ENCODE results near the gene CDKN2AIPNL.

Gene CDKN2AIPNL

DNA sequence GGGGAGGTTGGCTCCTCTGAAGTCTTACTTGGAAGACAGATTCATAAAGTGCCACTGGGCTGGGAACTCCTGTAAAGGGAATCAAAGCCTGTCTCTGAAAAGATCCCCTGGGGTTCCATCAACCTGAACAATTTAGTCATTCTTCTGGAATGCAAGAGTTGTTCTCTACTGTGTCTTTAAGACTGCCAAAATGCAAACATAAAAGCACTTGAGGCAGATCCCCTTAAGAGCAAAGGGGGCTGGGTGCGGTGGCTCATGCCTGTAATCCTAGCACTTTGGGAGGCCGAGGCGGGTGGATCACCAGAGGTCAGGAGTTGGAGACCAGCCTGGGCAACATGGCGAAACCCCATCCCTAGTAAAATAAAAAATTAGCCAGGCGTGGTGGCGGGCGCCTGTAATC lies 16.7 kb downstream of the CDKN2AIPNL start:
- no peak overlapping the region for H3K9ac ChIP-seq (ENCODE audit: low read length)
- no CpG with 5 or more reads among the region's 7 CpGs for WGBS (ENCODE audit: extremely low coverage, insufficient coverage, insufficient read length)
- H3K9me3 ChIP-seq (ENCODE audit: insufficient read depth, low read depth, low read length) = no peaks in the 10 kb centered on the region
- no peak overlapping the region for H2AK5ac ChIP-seq (ENCODE audit: low read length)
- no peak overlapping the region for H3K18ac ChIP-seq (ENCODE audit: low read length)
- H3K36me3 ChIP-seq (ENCODE audit: control insufficient read depth in 1 of 2, insufficient read depth in 2 of 2, low read length in 2 of 2) = peaks cover 18 to 30% of the 10 kb centered on the region in 2 experiments
- H3K27ac ChIP-seq (ENCODE audit: low read depth, low read length) = no peak overlapping the region
- H3K23ac ChIP-seq (ENCODE audit: low read length) = no peak overlapping the region
- H2BK120ac ChIP-seq (ENCODE audit: insufficient read depth, low read length, poor library complexity) = no peak overlapping the region
- no peak overlapping the region for H2BK12ac ChIP-seq (ENCODE audit: low read length)
- H3K27me3 ChIP-seq (ENCODE audit: insufficient read depth, low read length) = no peaks in the 10 kb centered on the region
- H3K79me2 ChIP-seq (ENCODE audit: control insufficient read depth, insufficient read depth, low read length, poor library complexity) = no peaks in the 10 kb centered on the region
- DNase-seq = no peak
- H3K79me1 ChIP-seq (ENCODE audit: low read length) = no peaks in the 10 kb centered on the region
- H3K4ac ChIP-seq (ENCODE audit: low read depth, low read length) = no peak overlapping the region
- H3K4me2 ChIP-seq (ENCODE audit: low read length) = no peak overlapping the region
- no peaks in the 10 kb centered on the region for H3K4me1 ChIP-seq (ENCODE audit: control insufficient read depth in 1 of 2, insufficient read depth in 2 of 2, low read length in 2 of 2)
- no peak overlapping the region for H2AFZ ChIP-seq (ENCODE audit: insufficient read depth, low read length, poor library complexity)
- H2BK5ac ChIP-seq (ENCODE audit: low read depth, low read length, poor library complexity) = no peak overlapping the region
- no peak overlapping the region for H3K14ac ChIP-seq (ENCODE audit: low read length)
- no peak overlapping the region for H4K91ac ChIP-seq (ENCODE audit: low read depth, low read length)
- no peak overlapping the region for H4K8ac ChIP-seq (ENCODE audit: low read depth, low read length)
- no peak overlapping the region for H4K12ac ChIP-seq (ENCODE audit: low read depth, low read length)
- no peak overlapping the region for H3K4me3 ChIP-seq (ENCODE audit: low read depth, low read length)

- H3K79me1 ChIP-seq (ENCODE audit: low read length) = no peaks in the 10 kb centered on the region
- H2BK120ac ChIP-seq (ENCODE audit: insufficient read depth, low read length, poor library complexity) = no peak overlapping the region
- H2AK5ac ChIP-seq (ENCODE audit: low read length) = no peak overlapping the region
- H4K12ac ChIP-seq (ENCODE audit: low read depth, low read length) = no peak overlapping the region
- H3K14ac ChIP-seq (ENCODE audit: low read length) = no peak overlapping the region
- no peaks in the 10 kb centered on the region for H3K79me2 ChIP-seq (ENCODE audit: control insufficient read depth, insufficient read depth, low read length, poor library complexity)
- no peak overlapping the region for H3K4me3 ChIP-seq (ENCODE audit: low read depth, low read length)
- H3K27me3 ChIP-seq (ENCODE audit: insufficient read depth, low read length) = no peaks in the 10 kb centered on the region
- no peak overlapping the region for H2BK12ac ChIP-seq (ENCODE audit: low read length)
- WGBS (ENCODE audit: extremely low coverage, insufficient coverage, insufficient read length) = no CpG with 5 or more reads among the region's 2 CpGs
- H3K18ac ChIP-seq (ENCODE audit: low read length) = no peak overlapping the region
- H3K4me1 ChIP-seq (ENCODE audit: control insufficient read depth in 1 of 2, insufficient read depth in 2 of 2, low read length in 2 of 2) = no peaks in the 10 kb centered on the region
- peaks cover 31 to 41% of the 10 kb centered on the region in 2 experiments for H3K36me3 ChIP-seq (ENCODE audit: control insufficient read depth in 1 of 2, insufficient read depth in 2 of 2, low read length in 2 of 2)
- H2AFZ ChIP-seq (ENCODE audit: insufficient read depth, low read length, poor library complexity) = no peak overlapping the region
- H3K27ac ChIP-seq (ENCODE audit: low read depth, low read length) = no peak overlapping the region
- no peak for DNase-seq
- no peak overlapping the region for H2BK5ac ChIP-seq (ENCODE audit: low read depth, low read length, poor library complexity)
- no peak overlapping the region for H3K4ac ChIP-seq (ENCODE audit: low read depth, low read length)
- H3K4me2 ChIP-seq (ENCODE audit: low read length) = no peak overlapping the region
- H4K8ac ChIP-seq (ENCODE audit: low read depth, low read length) = no peak overlapping the region
- H3K23ac ChIP-seq (ENCODE audit: low read length) = no peak overlapping the region
- no peak overlapping the region for H4K91ac ChIP-seq (ENCODE audit: low read depth, low read length)
- no peak overlapping the region for H3K9ac ChIP-seq (ENCODE audit: low read length)
- no peaks in the 10 kb centered on the region for H3K9me3 ChIP-seq (ENCODE audit: insufficient read depth, low read depth, low read length)
These were observed 19.4 kb downstream of the CDKN2AIPNL start for GRCh38 chr5:134392301-134392700.

DNA sequence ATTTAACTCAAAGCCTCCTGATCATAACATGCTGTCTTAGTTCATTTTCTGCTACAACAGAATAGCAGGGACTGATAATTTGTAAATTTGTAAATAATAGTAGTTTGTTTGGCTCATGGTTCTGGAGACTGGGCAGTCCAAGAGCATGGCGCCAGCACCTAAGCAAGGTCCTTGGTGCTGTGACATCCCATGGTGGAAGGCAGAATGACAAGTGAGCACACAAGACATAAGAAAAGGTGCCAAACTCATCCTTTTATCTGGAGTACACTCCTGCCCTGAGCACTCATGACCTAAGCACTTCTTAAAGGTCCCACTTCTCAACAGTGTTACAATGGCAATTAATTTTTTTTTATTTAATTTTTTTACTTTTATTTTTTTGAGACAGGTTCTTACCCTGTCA lies 24.2 kb downstream of the CDKN2AIPNL start:
- Histone ChIP-seq H2AK5ac (ENCODE audit: low read length) (no peak overlapping the region), H2BK12ac (ENCODE audit: low read length) (no peak overlapping the region), H3K36me3 (ENCODE audit: control insufficient read depth in 1 of 2, insufficient read depth in 2 of 2, low read length in 2 of 2) (peaks cover 27 to 38% of the 10 kb centered on the region in 2 experiments), H3K4me1 (ENCODE audit: control insufficient read depth in 1 of 2, insufficient read depth in 2 of 2, low read length in 2 of 2) (no peaks in the 10 kb centered on the region), H3K79me1 (ENCODE audit: low read length) (no peaks in the 10 kb centered on the region), H3K9ac (ENCODE audit: low read length) (no peak overlapping the region), H4K8ac (ENCODE audit: low read depth, low read length) (no peak overlapping the region), H3K18ac (ENCODE audit: low read length) (no peak overlapping the region), H3K79me2 (ENCODE audit: control insufficient read depth, insufficient read depth, low read length, poor library complexity) (no peaks in the 10 kb centered on the region), H3K27ac (ENCODE audit: low read depth, low read length) (no peak overlapping the region), H3K4me2 (ENCODE audit: low read length) (no peak overlapping the region), H3K4me3 (ENCODE audit: low read depth, low read length) (no peak overlapping the region), H2AFZ (ENCODE audit: insufficient read depth, low read length, poor library complexity) (no peak overlapping the region), H2BK120ac (ENCODE audit: insufficient read depth, low read length, poor library complexity) (no peak overlapping the region), H4K12ac (ENCODE audit: low read depth, low read length) (no peak overlapping the region), H3K4ac (ENCODE audit: low read depth, low read length) (no peak overlapping the region), H3K14ac (ENCODE audit: low read length) (no peak overlapping the region), H2BK5ac (ENCODE audit: low read depth, low read length, poor library complexity) (no peak overlapping the region), H3K9me3 (ENCODE audit: insufficient read depth, low read depth, low read length) (no peaks in the 10 kb centered on the region), H4K91ac (ENCODE audit: low read depth, low read length) (no peak overlapping the region), H3K23ac (ENCODE audit: low read length) (no peak overlapping the region), H3K27me3 (ENCODE audit: insufficient read depth, low read length) (no peaks in the 10 kb centered on the region)
- no peak for DNase-seq
- WGBS (ENCODE audit: extremely low coverage, insufficient coverage, insufficient read length) = no CpG with 5 or more reads among the region's 1 CpG

GRCh38 chr5:134383980-134384697 lies 27.5 kb downstream of the CDKN2AIPNL start:
- Histone ChIP-seq H3K23ac (ENCODE audit: low read length) (no peak overlapping the region), H3K4me1 (ENCODE audit: control insufficient read depth in 1 of 2, insufficient read depth in 2 of 2, low read length in 2 of 2) (no peaks in the 10 kb centered on the region), H3K9me3 (ENCODE audit: insufficient read depth, low read depth, low read length) (no peaks in the 10 kb centered on the region), H3K79me2 (ENCODE audit: control insufficient read depth, insufficient read depth, low read length, poor library complexity) (no peaks in the 10 kb centered on the region), H2BK5ac (ENCODE audit: low read depth, low read length, poor library complexity) (no peak overlapping the region), H3K79me1 (ENCODE audit: low read length) (no peaks in the 10 kb centered on the region), H3K4me2 (ENCODE audit: low read length) (no peak overlapping the region), H2BK12ac (ENCODE audit: low read length) (no peak overlapping the region), H4K8ac (ENCODE audit: low read depth, low read length) (no peak overlapping the region), H2BK120ac (ENCODE audit: insufficient read depth, low read length, poor library complexity) (no peak overlapping the region), H4K91ac (ENCODE audit: low read depth, low read length) (no peak overlapping the region), H3K36me3 (ENCODE audit: control insufficient read depth in 1 of 2, insufficient read depth in 2 of 2, low read length in 2 of 2) (peaks cover 40 to 44% of the 10 kb centered on the region in 2 experiments), H2AK5ac (ENCODE audit: low read length) (no peak overlapping the region), H3K4ac (ENCODE audit: low read depth, low read length) (no peak overlapping the region), H3K27me3 (ENCODE audit: insufficient read depth, low read length) (no peaks in the 10 kb centered on the region), H3K18ac (ENCODE audit: low read length) (no peak overlapping the region), H4K12ac (ENCODE audit: low read depth, low read length) (no peak overlapping the region), H3K14ac (ENCODE audit: low read length) (no peak overlapping the region), H3K9ac (ENCODE audit: low read length) (peak overlapping the region; percentile 33), H3K4me3 (ENCODE audit: low read depth, low read length) (no peak overlapping the region), H3K27ac (ENCODE audit: low read depth, low read length) (no peak overlapping the region), H2AFZ (ENCODE audit: insufficient read depth, low read length, poor library complexity) (no peak overlapping the region)
- WGBS (ENCODE audit: extremely low coverage, insufficient coverage, insufficient read length) = no CpG with 5 or more reads among the region's 4 CpGs
- DNase-seq = no peak

Data from trophoblast cell (in vitro differentiated cells and primary cell).